ENCODE results near the gene ASIC1. TPM values are rescaled to one million over a fixed set of nuclear protein-coding genes. Genes with fewer than 3 reads are reported as not detected.
A peak's percentile ranks its signal among the peaks of the same experiment; 100 is the strongest.

ASIC1 gene
- polyA plus RNA-seq, 3 donors from 2014 or later = not detected

GRCh38 chr12:50059440-50060119 is 2.2 kb downstream of the ASIC1 start:
- Mint-ChIP-seq H3K4me3 (peak overlapping the region; percentile 10 to 51 (median 42)), H3K27me3 (ENCODE audit: low read depth in 3 of 3) (peaks cover 6 to 30% (median 12%) of the 10 kb centered on the region in 3 donors), H3K4me1 (peaks cover 17 to 19% of the 10 kb centered on the region in 2 donors), H3K9me3 (no peaks in the 10 kb centered on the region), H3K27ac (no peak overlapping the region), H3K36me3 (no peaks in the 10 kb centered on the region)
- DNase-seq = no peak

GRCh38 chr12:50060120-50060468 is 2.7 kb downstream of the ASIC1 start:
- H3K27ac Mint-ChIP-seq = no peak overlapping the region
- H3K27me3 Mint-ChIP-seq (ENCODE audit: low read depth in 3 of 3) = peaks cover 7 to 30% (median 12%) of the 10 kb centered on the region in 3 donors
- H3K36me3 Mint-ChIP-seq = no peaks in the 10 kb centered on the region
- H3K4me1 Mint-ChIP-seq = peaks cover 17 to 19% of the 10 kb centered on the region in 2 donors
- no peaks in the 10 kb centered on the region for H3K9me3 Mint-ChIP-seq
- peak overlapping the region in 3 of 5 donors; percentile 21 to 51 (median 29) for H3K4me3 Mint-ChIP-seq
- no peak for DNase-seq

GRCh38 chr12:50061171-50061570 is 3.8 kb downstream of the ASIC1 start:
- H3K27ac Mint-ChIP-seq = no peak overlapping the region
- H3K9me3 Mint-ChIP-seq = no peaks in the 10 kb centered on the region
- H3K4me1 Mint-ChIP-seq = peaks cover 12 to 14% of the 10 kb centered on the region in 2 donors

GRCh38 chr12:50061946-50062686 is 4.7 kb downstream of the ASIC1 start:
- Mint-ChIP-seq H3K27me3 (ENCODE audit: low read depth in 3 of 3) (peaks cover 4 to 15% (median 8%) of the 10 kb centered on the region in 3 donors), H3K27ac (no peak overlapping the region), H3K4me1 (peaks cover 2 to 7% of the 10 kb centered on the region in 2 donors), H3K9me3 (no peaks in the 10 kb centered on the region), H3K36me3 (no peaks in the 10 kb centered on the region), H3K4me3 (no peak overlapping the region)
- no peak for DNase-seq

More at GRCh38 chr12:50061171-50061570, 3.8 kb downstream of the ASIC1 start:
- no peaks in the 10 kb centered on the region for H3K36me3 Mint-ChIP-seq
- peaks cover 5 to 22% (median 8%) of the 10 kb centered on the region in 3 donors for H3K27me3 Mint-ChIP-seq (ENCODE audit: low read depth in 3 of 3)
- no peak overlapping the region for H3K4me3 Mint-ChIP-seq
- DNase-seq = no peak

- peaks cover 4 to 14% (median 8%) of the 10 kb centered on the region in 3 donors for H3K27me3 Mint-ChIP-seq (ENCODE audit: low read depth in 3 of 3)
- DNase-seq = no peak
- H3K9me3 Mint-ChIP-seq = no peaks in the 10 kb centered on the region
- peaks cover 0 to 6% of the 10 kb centered on the region in 2 donors for H3K4me1 Mint-ChIP-seq
- no peak overlapping the region for H3K4me3 Mint-ChIP-seq
- no peak overlapping the region for H3K27ac Mint-ChIP-seq
- no peaks in the 10 kb centered on the region for H3K36me3 Mint-ChIP-seq
These were observed 5.5 kb downstream of the ASIC1 start for GRCh38 chr12:50062728-50063460.

- Mint-ChIP-seq H3K4me3 (no peak overlapping the region), H3K27me3 (ENCODE audit: low read depth in 3 of 3) (peaks cover 2 to 15% (median 5%) of the 10 kb centered on the region in 3 donors), H3K4me1 (peaks cover 3 to 8% of the 10 kb centered on the region in 2 donors), H3K36me3 (no peaks in the 10 kb centered on the region), H3K27ac (no peak overlapping the region), H3K9me3 (no peaks in the 10 kb centered on the region)
- no peak for DNase-seq
These were observed 8.4 kb downstream of the ASIC1 start for GRCh38 chr12:50065726-50066310.

GRCh38 chr12:50066402-50066801 is 9.0 kb downstream of the ASIC1 start:
- no peaks in the 10 kb centered on the region for H3K9me3 Mint-ChIP-seq

GRCh38 chr12:50069069-50069468 is 11.7 kb downstream of the ASIC1 start:
- H3K4me1 Mint-ChIP-seq = peaks cover 3 to 8% of the 10 kb centered on the region in 2 donors
- no peak for DNase-seq

More at GRCh38 chr12:50066402-50066801, 9.0 kb downstream of the ASIC1 start:
- Mint-ChIP-seq H3K27ac (no peak overlapping the region), H3K4me1 (peaks cover 3 to 8% of the 10 kb centered on the region in 2 donors), H3K36me3 (no peaks in the 10 kb centered on the region), H3K4me3 (no peak overlapping the region), H3K27me3 (ENCODE audit: low read depth in 3 of 3) (peaks cover 2 to 13% (median 4%) of the 10 kb centered on the region in 3 donors)
- no peak for DNase-seq

GRCh38 chr12:50069539-50069938 is 12.1 kb downstream of the ASIC1 start:
- Mint-ChIP-seq H3K4me1 (peaks cover 3 to 8% of the 10 kb centered on the region in 2 donors), H3K27me3 (ENCODE audit: low read depth in 3 of 3) (peaks cover 0 to 12% (median 4%) of the 10 kb centered on the region in 3 donors), H3K4me3 (no peak overlapping the region), H3K9me3 (no peaks in the 10 kb centered on the region), H3K36me3 (no peaks in the 10 kb centered on the region), H3K27ac (no peak overlapping the region)
- DNase-seq = no peak

More at GRCh38 chr12:50069069-50069468, 11.7 kb downstream of the ASIC1 start:
- Mint-ChIP-seq H3K27ac (no peak overlapping the region), H3K9me3 (no peaks in the 10 kb centered on the region), H3K36me3 (no peaks in the 10 kb centered on the region), H3K27me3 (ENCODE audit: low read depth in 3 of 3) (peaks cover 0 to 14% (median 4%) of the 10 kb centered on the region in 3 donors), H3K4me3 (no peak overlapping the region)

- Mint-ChIP-seq H3K27ac (no peak overlapping the region), H3K27me3 (ENCODE audit: low read depth in 3 of 3) (peaks cover 0 to 11% (median 2%) of the 10 kb centered on the region in 3 donors), H3K4me3 (peak overlapping the region in 1 of 5 donors; percentile 15), H3K4me1 (peaks cover 3 to 8% of the 10 kb centered on the region in 2 donors), H3K36me3 (no peaks in the 10 kb centered on the region), H3K9me3 (no peaks in the 10 kb centered on the region)
- peak; percentile 36 to 60 (median 47) for DNase-seq
These were observed 13.1 kb downstream of the ASIC1 start for GRCh38 chr12:50070314-50071060.

- Mint-ChIP-seq H3K4me3 (no peak overlapping the region), H3K36me3 (no peaks in the 10 kb centered on the region), H3K9me3 (no peaks in the 10 kb centered on the region), H3K27ac (no peak overlapping the region), H3K27me3 (ENCODE audit: low read depth in 3 of 3) (peaks cover under 1 to 11% (median 3%) of the 10 kb centered on the region in 3 donors), H3K4me1 (peaks cover 3 to 8% of the 10 kb centered on the region in 2 donors)
- DNase-seq = no peak
These were observed 15.0 kb downstream of the ASIC1 start for GRCh38 chr12:50072198-50072907.

GRCh38 chr12:50073206-50073605 is 15.8 kb downstream of the ASIC1 start:
- DNase-seq = no peak
- no peaks in the 10 kb centered on the region for H3K9me3 Mint-ChIP-seq
- peaks cover 2 to 11% (median 5%) of the 10 kb centered on the region in 3 donors for H3K27me3 Mint-ChIP-seq (ENCODE audit: low read depth in 3 of 3)
- peaks cover 3 to 8% of the 10 kb centered on the region in 2 donors for H3K4me1 Mint-ChIP-seq
- H3K36me3 Mint-ChIP-seq = no peaks in the 10 kb centered on the region
- no peak overlapping the region for H3K27ac Mint-ChIP-seq
- no peak overlapping the region for H3K4me3 Mint-ChIP-seq
